ENCODE data around the gene ANKRD44. TPM values are rescaled to one million over a fixed set of nuclear protein-coding genes. Genes with fewer than 3 reads are reported as not detected.

The ANKRD44 gene
- total RNA-seq, 2 donors from 2014 or later = 57.8 to 93.4 TPM

DNA sequence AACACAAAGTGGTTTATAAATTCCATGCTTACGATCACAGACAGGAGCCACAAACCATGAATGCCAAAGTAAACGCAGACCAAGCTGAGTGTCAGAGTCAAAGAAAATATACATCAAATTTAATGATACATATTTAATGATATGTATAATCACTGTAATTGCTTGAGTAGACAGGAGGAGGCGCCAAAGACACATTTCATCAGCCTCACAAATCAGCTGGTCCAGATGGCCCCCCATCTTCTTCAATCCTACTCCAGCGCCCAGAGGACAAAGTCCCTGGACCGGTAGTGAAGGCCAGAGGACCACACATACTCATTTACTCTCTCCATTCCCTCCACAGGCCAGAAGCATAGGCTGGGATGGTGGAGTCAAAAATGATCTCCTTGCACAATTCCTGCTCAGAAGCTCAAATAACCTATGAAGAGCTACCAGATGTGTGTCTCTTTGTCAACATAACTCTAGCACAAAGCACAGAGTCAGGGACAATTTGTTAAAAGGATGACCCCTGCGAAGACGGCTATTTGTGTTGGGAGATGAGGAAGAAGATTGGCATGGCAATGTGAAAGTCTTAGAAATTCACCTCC is 234.7 kb downstream of the ANKRD44 start:
- H3K4me3 ChIP-seq = no peak overlapping the region
- H3K27ac ChIP-seq = no peak overlapping the region
- DNase-seq (ENCODE audit: low spot score) = no peak
- no peak for ATAC-seq (ENCODE audit: insufficient number of reproducible peaks, low FRiP score, low read depth)
- H3K27me3 ChIP-seq (replicated peaks; ENCODE audit: insufficient read depth) = no peaks in the 10 kb centered on the region
- H3K4me1 ChIP-seq (ENCODE audit: control insufficient read depth in 1 of 2, low read depth in 2 of 2) = peaks cover 34 to 43% of the 10 kb centered on the region in 2 donors
- no peaks in the 10 kb centered on the region for H3K9me3 ChIP-seq
- TF ChIP-seq CTCF (IDR thresholded peaks at IDR 0.05) = peak; percentile 15
- no peaks in the 10 kb centered on the region for H3K36me3 ChIP-seq

- no peak overlapping the region for H3K4me3 ChIP-seq
- no peak for ATAC-seq (ENCODE audit: insufficient number of reproducible peaks, low FRiP score, low read depth)
- H3K36me3 ChIP-seq = no peaks in the 10 kb centered on the region
- no peaks in the 10 kb centered on the region for H3K9me3 ChIP-seq
- no peak for TF ChIP-seq CTCF (IDR thresholded peaks at IDR 0.05)
- DNase-seq (ENCODE audit: low spot score) = no peak
- H3K27ac ChIP-seq = no peak overlapping the region
- peaks cover 28 to 38% of the 10 kb centered on the region in 2 donors for H3K4me1 ChIP-seq (ENCODE audit: control insufficient read depth in 1 of 2, low read depth in 2 of 2)
- H3K27me3 ChIP-seq (replicated peaks; ENCODE audit: insufficient read depth) = no peaks in the 10 kb centered on the region
These were observed 235.3 kb downstream of the ANKRD44 start for GRCh38 chr2:197075281-197075680.

- DNase-seq (ENCODE audit: low spot score) (no peak), ATAC-seq (ENCODE audit: insufficient number of reproducible peaks, low FRiP score, low read depth) (no peak)
- Histone ChIP-seq H3K27me3 (replicated peaks; ENCODE audit: insufficient read depth) (no peaks in the 10 kb centered on the region), H3K36me3 (no peaks in the 10 kb centered on the region), H3K9me3 (no peaks in the 10 kb centered on the region), H3K27ac (no peak overlapping the region), H3K4me3 (no peak overlapping the region), H3K4me1 (ENCODE audit: control insufficient read depth in 1 of 2, low read depth in 2 of 2) (peaks cover 24% of the 10 kb centered on the region in 2 donors)
- no peak for TF ChIP-seq CTCF (IDR thresholded peaks at IDR 0.05)
These were observed 236.7 kb downstream of the ANKRD44 start for GRCh38 chr2:197073701-197074433.

DNA sequence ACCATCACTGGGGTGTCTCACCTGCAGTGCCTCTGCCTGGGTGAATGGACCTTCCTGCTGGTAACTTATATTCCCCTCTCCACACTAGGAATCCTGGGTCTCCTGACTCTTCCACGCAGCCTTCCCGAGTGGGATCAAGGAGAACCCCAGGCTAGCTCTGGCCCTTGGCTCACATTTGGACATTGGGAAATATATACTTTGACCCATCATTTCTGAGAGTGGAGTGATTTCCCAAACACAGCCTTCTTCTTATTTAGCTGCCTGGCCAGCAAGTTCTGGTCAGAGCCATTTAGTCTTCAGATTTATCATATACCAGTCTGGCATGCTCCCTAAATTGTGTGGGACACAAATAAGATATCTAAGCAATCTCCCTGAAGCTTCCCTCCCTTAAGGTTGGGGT is 237.3 kb downstream of the ANKRD44 start:
- ATAC-seq (ENCODE audit: insufficient number of reproducible peaks, low FRiP score, low read depth) (no peak), DNase-seq (ENCODE audit: low spot score) (no peak)
- H3K36me3 ChIP-seq = no peaks in the 10 kb centered on the region
- TF ChIP-seq CTCF (IDR thresholded peaks at IDR 0.05) = no peak
- H3K4me3 ChIP-seq = no peak overlapping the region
- H3K4me1 ChIP-seq (ENCODE audit: control insufficient read depth in 1 of 2, low read depth in 2 of 2) = peaks cover 18 to 24% of the 10 kb centered on the region in 2 donors
- H3K27me3 ChIP-seq (replicated peaks; ENCODE audit: insufficient read depth) = no peaks in the 10 kb centered on the region
- H3K27ac ChIP-seq = no peak overlapping the region
- H3K9me3 ChIP-seq = no peaks in the 10 kb centered on the region

GRCh38 chr2:197072533-197072932 is 238.0 kb downstream of the ANKRD44 start:
- peaks cover 12 to 16% of the 10 kb centered on the region in 2 donors for H3K4me1 ChIP-seq (ENCODE audit: control insufficient read depth in 1 of 2, low read depth in 2 of 2)
- no peaks in the 10 kb centered on the region for H3K27me3 ChIP-seq (replicated peaks; ENCODE audit: insufficient read depth)
- no peaks in the 10 kb centered on the region for H3K9me3 ChIP-seq
- no peaks in the 10 kb centered on the region for H3K36me3 ChIP-seq
- H3K27ac ChIP-seq = no peak overlapping the region
- DNase-seq (ENCODE audit: low spot score) (no peak), ATAC-seq (ENCODE audit: insufficient number of reproducible peaks, low FRiP score, low read depth) (no peak)
- H3K4me3 ChIP-seq = no peak overlapping the region
- no peak for TF ChIP-seq CTCF (IDR thresholded peaks at IDR 0.05)
